ENCODE measurements around the gene PTPN4. TPM values are rescaled to one million over a fixed set of nuclear protein-coding genes. Genes with fewer than 3 reads are reported as not detected.

PTPN4 gene
- total RNA-seq, 1 donor: 19.5 TPM

- DNase-seq (ENCODE audit: insufficient read length, low spot score, missing footprints): no peak
- no peaks in the 10 kb centered on the region for H4K20me1 ChIP-seq (ENCODE audit: insufficient read depth, low read length)
Observed at GRCh38 chr2:119910566-119910965, 150.8 kb downstream of the PTPN4 start.

DNA sequence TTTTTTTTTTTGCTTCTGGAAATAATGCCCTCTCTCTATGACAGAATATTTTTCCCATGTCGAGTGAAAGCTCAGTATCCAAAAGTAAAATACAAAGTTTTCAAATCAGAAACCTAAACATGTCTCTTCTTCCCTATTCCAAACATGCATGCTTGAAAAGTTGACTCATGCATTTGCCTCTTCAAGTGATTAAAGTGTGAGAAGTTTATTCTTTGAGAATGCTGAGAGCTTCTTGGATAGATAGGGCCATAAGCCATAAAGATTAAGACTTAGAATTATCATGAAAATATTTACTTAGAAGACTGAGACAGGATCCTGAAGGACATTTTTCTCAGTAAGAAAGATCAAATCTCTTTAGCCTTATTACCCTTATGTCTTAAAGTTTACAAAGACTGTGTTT, 154.5 kb downstream of the PTPN4 start:
- H3K4me1 ChIP-seq (ENCODE audit: insufficient read depth, low read length): no peaks in the 10 kb centered on the region
- no peak overlapping the region for H2AFZ ChIP-seq (ENCODE audit: low read length)
- no peaks in the 10 kb centered on the region for H3K36me3 ChIP-seq (ENCODE audit: insufficient read depth, low read length)
- H4K20me1 ChIP-seq (ENCODE audit: insufficient read depth, low read length): no peaks in the 10 kb centered on the region
- no peak for DNase-seq (ENCODE audit: insufficient read length, low spot score, missing footprints)
- no peaks in the 10 kb centered on the region for H3K79me2 ChIP-seq (ENCODE audit: insufficient read depth, low read length)
- H3K4me3 ChIP-seq (ENCODE audit: insufficient read depth, low read length): no peak overlapping the region
- TF ChIP-seq, protein P1, sequence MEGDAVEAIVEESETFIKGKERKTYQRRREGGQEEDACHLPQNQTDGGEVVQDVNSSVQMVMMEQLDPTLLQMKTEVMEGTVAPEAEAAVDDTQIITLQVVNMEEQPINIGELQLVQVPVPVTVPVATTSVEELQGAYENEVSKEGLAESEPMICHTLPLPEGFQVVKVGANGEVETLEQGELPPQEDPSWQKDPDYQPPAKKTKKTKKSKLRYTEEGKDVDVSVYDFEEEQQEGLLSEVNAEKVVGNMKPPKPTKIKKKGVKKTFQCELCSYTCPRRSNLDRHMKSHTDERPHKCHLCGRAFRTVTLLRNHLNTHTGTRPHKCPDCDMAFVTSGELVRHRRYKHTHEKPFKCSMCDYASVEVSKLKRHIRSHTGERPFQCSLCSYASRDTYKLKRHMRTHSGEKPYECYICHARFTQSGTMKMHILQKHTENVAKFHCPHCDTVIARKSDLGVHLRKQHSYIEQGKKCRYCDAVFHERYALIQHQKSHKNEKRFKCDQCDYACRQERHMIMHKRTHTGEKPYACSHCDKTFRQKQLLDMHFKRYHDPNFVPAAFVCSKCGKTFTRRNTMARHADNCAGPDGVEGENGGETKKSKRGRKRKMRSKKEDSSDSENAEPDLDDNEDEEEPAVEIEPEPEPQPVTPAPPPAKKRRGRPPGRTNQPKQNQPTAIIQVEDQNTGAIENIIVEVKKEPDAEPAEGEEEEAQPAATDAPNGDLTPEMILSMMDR (IDR thresholded peaks at IDR 0.05; ENCODE audit: extremely low read depth, low read depth, low read length): no peak
- no peak overlapping the region for H3K4me2 ChIP-seq (ENCODE audit: insufficient read depth, low read length)
- no peaks in the 10 kb centered on the region for H3K9me3 ChIP-seq (ENCODE audit: low read depth, low read length)
- no peaks in the 10 kb centered on the region for H3K27me3 ChIP-seq (ENCODE audit: insufficient read depth, low read length)
- no peak overlapping the region for H3K27ac ChIP-seq (ENCODE audit: low read depth, low read length)

More at GRCh38 chr2:119910566-119910965, 150.8 kb downstream of the PTPN4 start:
- Histone ChIP-seq H3K4me3 (ENCODE audit: insufficient read depth, low read length) (no peak overlapping the region), H3K27ac (ENCODE audit: low read depth, low read length) (no peak overlapping the region), H3K27me3 (ENCODE audit: insufficient read depth, low read length) (no peaks in the 10 kb centered on the region), H3K36me3 (ENCODE audit: insufficient read depth, low read length) (no peaks in the 10 kb centered on the region), H3K4me2 (ENCODE audit: insufficient read depth, low read length) (no peak overlapping the region), H3K4me1 (ENCODE audit: insufficient read depth, low read length) (no peaks in the 10 kb centered on the region), H3K9me3 (ENCODE audit: low read depth, low read length) (no peaks in the 10 kb centered on the region), H2AFZ (ENCODE audit: low read length) (no peak overlapping the region), H3K79me2 (ENCODE audit: insufficient read depth, low read length) (no peaks in the 10 kb centered on the region)
- TF ChIP-seq, protein P1 (IDR thresholded peaks at IDR 0.05; ENCODE audit: extremely low read depth, low read depth, low read length): no peak

DNA sequence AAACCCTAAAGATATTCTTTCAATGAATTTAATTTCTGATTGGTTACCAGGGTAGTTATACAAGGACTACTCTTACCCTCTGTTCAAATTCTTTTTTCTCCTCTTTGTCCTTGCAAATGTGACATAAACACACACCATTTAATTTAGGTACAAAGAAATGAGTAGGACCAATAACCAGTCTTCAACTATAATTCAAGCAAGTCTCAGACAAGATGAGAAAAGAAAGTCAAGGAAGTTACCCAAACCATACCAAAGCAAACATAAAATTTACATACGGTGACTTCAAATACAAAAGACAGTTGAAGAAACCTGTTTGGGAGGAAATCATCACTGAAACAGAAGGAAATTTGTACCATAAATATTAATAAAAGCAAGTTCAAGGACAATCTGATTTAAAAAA, 162.1 kb downstream of the PTPN4 start:
- TF ChIP-seq, protein P1 (IDR thresholded peaks at IDR 0.05; ENCODE audit: extremely low read depth, low read depth, low read length): no peak
- Histone ChIP-seq H3K4me1 (ENCODE audit: insufficient read depth, low read length) (no peaks in the 10 kb centered on the region), H3K27me3 (ENCODE audit: insufficient read depth, low read length) (no peaks in the 10 kb centered on the region), H3K4me3 (ENCODE audit: insufficient read depth, low read length) (no peak overlapping the region), H2AFZ (ENCODE audit: low read length) (no peak overlapping the region), H3K27ac (ENCODE audit: low read depth, low read length) (no peak overlapping the region), H3K4me2 (ENCODE audit: insufficient read depth, low read length) (no peak overlapping the region), H3K9me3 (ENCODE audit: low read depth, low read length) (no peaks in the 10 kb centered on the region), H3K79me2 (ENCODE audit: insufficient read depth, low read length) (no peaks in the 10 kb centered on the region), H3K36me3 (ENCODE audit: insufficient read depth, low read length) (no peaks in the 10 kb centered on the region), H4K20me1 (ENCODE audit: insufficient read depth, low read length) (no peaks in the 10 kb centered on the region)
- no peak for DNase-seq (ENCODE audit: insufficient read length, low spot score, missing footprints)

- Histone ChIP-seq H3K4me2 (ENCODE audit: insufficient read depth, low read length) (no peak overlapping the region), H2AFZ (ENCODE audit: low read length) (no peak overlapping the region), H3K79me2 (ENCODE audit: insufficient read depth, low read length) (no peaks in the 10 kb centered on the region), H3K9me3 (ENCODE audit: low read depth, low read length) (no peaks in the 10 kb centered on the region), H3K4me3 (ENCODE audit: insufficient read depth, low read length) (no peak overlapping the region), H3K27ac (ENCODE audit: low read depth, low read length) (no peak overlapping the region), H3K4me1 (ENCODE audit: insufficient read depth, low read length) (no peaks in the 10 kb centered on the region), H3K27me3 (ENCODE audit: insufficient read depth, low read length) (no peaks in the 10 kb centered on the region), H3K36me3 (ENCODE audit: insufficient read depth, low read length) (no peaks in the 10 kb centered on the region), H4K20me1 (ENCODE audit: insufficient read depth, low read length) (no peaks in the 10 kb centered on the region)
- TF ChIP-seq, protein P1 (IDR thresholded peaks at IDR 0.05; ENCODE audit: extremely low read depth, low read depth, low read length): no peak
- DNase-seq (ENCODE audit: insufficient read length, low spot score, missing footprints): no peak
Observed at GRCh38 chr2:119922699-119923098, 163.0 kb downstream of the PTPN4 start.

Data from osteoblast (primary cell).